Measurements from ENCODE around the gene ZGRF1.
"Not testable (repeated sequence)": the region's sequence is repeated elsewhere in the genome, so short reads cannot be mapped to it uniquely, and the experiment has no call there.

Gene ZGRF1

GRCh38 chr4:112636688-112637551 is at the start of gene ZGRF1, which contains the start of gene LARP7:
TSS of gene ZGRF1 (minus strand) at chr4:112636909. CDS start at chr4:112633176, 3,733 bp downstream.
TSS of gene LARP7 (plus strand) at chr4:112637143. CDS start at chr4:112644670, 7,527 bp downstream.
- peak; percentile 96 for DNase-seq

- DNase-seq: no peak
These were observed 44.3 kb upstream of the ZGRF1 start for GRCh38 chr4:112680996-112681395.

- DNase-seq: no peak
These were observed 40.9 kb upstream of the ZGRF1 start for GRCh38 chr4:112677519-112678091.

GRCh38 chr4:112674376-112674775 is 37.7 kb upstream of the ZGRF1 start:
- no peak for DNase-seq

GRCh38 chr4:112673686-112674085 is 37.0 kb upstream of the ZGRF1 start:
- no peak for DNase-seq

- DNase-seq: no peak
These were observed 36.4 kb upstream of the ZGRF1 start for GRCh38 chr4:112673076-112673475.

- DNase-seq: no peak
These were observed 31.4 kb upstream of the ZGRF1 start for GRCh38 chr4:112668131-112668530.

GRCh38 chr4:112664611-112665010 is 27.9 kb upstream of the ZGRF1 start:
- DNase-seq: no peak

- DNase-seq: not testable (repeated sequence)
These were observed 19.4 kb upstream of the ZGRF1 start for GRCh38 chr4:112656115-112656514.

- no peak for DNase-seq
These were observed 18.6 kb upstream of the ZGRF1 start for GRCh38 chr4:112655270-112655669.

- no peak for DNase-seq
These were observed 15.5 kb upstream of the ZGRF1 start for GRCh38 chr4:112652216-112652615.

- no peak for DNase-seq
These were observed 14.9 kb upstream of the ZGRF1 start for GRCh38 chr4:112651641-112652040.

- DNase-seq: no peak
These were observed 13.6 kb upstream of the ZGRF1 start for GRCh38 chr4:112650332-112650731.

- DNase-seq: no peak
These were observed 12.3 kb upstream of the ZGRF1 start for GRCh38 chr4:112649055-112649408.

GRCh38 chr4:112648263-112649054 is 11.8 kb upstream of the ZGRF1 start:
- no peak for DNase-seq

GRCh38 chr4:112647785-112648184 is 11.1 kb upstream of the ZGRF1 start:
- DNase-seq: no peak

GRCh38 chr4:112646632-112647537 is 10.2 kb upstream of the ZGRF1 start:
- DNase-seq: no peak

- no peak for DNase-seq
These were observed 9.0 kb upstream of the ZGRF1 start for GRCh38 chr4:112645541-112646329.

- not testable (repeated sequence) for DNase-seq
These were observed 8.2 kb upstream of the ZGRF1 start for GRCh38 chr4:112644595-112645535.

GRCh38 chr4:112642526-112642925 is 5.8 kb upstream of the ZGRF1 start:
- DNase-seq: no peak

- no peak for DNase-seq
These were observed 800 bp upstream of the ZGRF1 start for GRCh38 chr4:112637552-112637866.
